SK-MEL-5 (cell line): ENCODE results near the gene RXYLT1. TPM values are rescaled to one million over a fixed set of nuclear protein-coding genes. Genes with fewer than 3 reads are reported as not detected.

Source experiments
- DNase-seq: peaks from one replicate; pipeline ENCODE4 v3.0.0-alpha.2; 2016; ENCODE audit warnings: low read depth, low spot score
- in situ Hi-C: cut with HindIII; loops from 2 replicates; pipeline ENCODE4 v1.10.0; 2016; ENCODE audit warnings: low sequenced_read_pairs, high pct_unique_total_duplicates, low pct_unique_long_range_greater_than_20kb
- small RNA-seq, 2 experiments: library from RNA; depleted of rRNA; stranded (forward); fragments of <200 nt; gene quantifications; one replicate each; pipeline ENCODE3, GENCODE V24; 2014
- total RNA-seq: library from RNA; depleted of rRNA; stranded (reverse); fragments of >200 nt; shearing (Covaris generic); gene quantifications from 2 replicates; pipeline ENCODE4 v1.2.3, GENCODE V29; 2014; rRNA removed

The RXYLT1 gene
- total RNA-seq, 1 experiment from 2014 or later, result 88.5 TPM

- in situ Hi-C loops, result no loop called here
- DNase-seq, result no peak
Observed at GRCh38 chr12:63853978-63854377, 74.3 kb downstream of the RXYLT1 start.

- in situ Hi-C loops, result no loop called here
- DNase-seq, result no peak
Observed at GRCh38 chr12:63855299-63855698, 75.6 kb downstream of the RXYLT1 start.

- no peak for DNase-seq
- in situ Hi-C loops, result no loop called here
Observed at GRCh38 chr12:63857771-63858670, 78.3 kb downstream of the RXYLT1 start.

Small RNA genes within 50 kb of the gene (small RNA-seq; reads per million reads assigned to genes)
- gene AC084357.1, result 0 reads per million in 2 experiments

Other genes starting within 250 kb of the RXYLT1 start
- gene DPY19L2, start 111.4 kb upstream of the RXYLT1 start, total RNA-seq, result 3.2 and 4.1 TPM in 2 replicates
- gene SRGAP1, start 64.8 kb downstream of the RXYLT1 start, total RNA-seq, result 20.7 and 25.7 TPM in 2 replicates